ENCODE measurements around the gene SCML1.

DNA sequence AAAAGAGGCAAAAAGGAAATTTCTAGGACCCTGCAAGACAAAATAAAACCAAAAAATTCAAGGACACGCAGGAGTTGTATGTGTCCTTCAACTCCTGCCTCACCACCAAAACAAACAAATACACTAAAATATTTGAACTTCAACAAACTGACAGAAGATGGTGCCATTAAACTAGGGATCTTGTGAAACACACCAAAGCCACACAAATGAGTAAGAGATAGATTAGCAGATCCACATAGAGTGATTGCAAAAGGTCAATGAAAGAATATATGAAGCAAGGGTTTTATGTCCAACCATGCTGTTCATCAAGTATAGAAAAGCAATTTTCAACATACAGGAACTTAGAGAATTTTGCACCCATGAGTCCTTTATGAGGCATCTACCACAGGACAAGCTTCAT lies 40.1 kb upstream of the SCML1 start:
- TF ChIP-seq, protein P1, sequence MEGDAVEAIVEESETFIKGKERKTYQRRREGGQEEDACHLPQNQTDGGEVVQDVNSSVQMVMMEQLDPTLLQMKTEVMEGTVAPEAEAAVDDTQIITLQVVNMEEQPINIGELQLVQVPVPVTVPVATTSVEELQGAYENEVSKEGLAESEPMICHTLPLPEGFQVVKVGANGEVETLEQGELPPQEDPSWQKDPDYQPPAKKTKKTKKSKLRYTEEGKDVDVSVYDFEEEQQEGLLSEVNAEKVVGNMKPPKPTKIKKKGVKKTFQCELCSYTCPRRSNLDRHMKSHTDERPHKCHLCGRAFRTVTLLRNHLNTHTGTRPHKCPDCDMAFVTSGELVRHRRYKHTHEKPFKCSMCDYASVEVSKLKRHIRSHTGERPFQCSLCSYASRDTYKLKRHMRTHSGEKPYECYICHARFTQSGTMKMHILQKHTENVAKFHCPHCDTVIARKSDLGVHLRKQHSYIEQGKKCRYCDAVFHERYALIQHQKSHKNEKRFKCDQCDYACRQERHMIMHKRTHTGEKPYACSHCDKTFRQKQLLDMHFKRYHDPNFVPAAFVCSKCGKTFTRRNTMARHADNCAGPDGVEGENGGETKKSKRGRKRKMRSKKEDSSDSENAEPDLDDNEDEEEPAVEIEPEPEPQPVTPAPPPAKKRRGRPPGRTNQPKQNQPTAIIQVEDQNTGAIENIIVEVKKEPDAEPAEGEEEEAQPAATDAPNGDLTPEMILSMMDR (conservative IDR thresholded peaks at IDR 0.05 in 1 of 2, IDR thresholded peaks at IDR 0.05 in 1 of 2; ENCODE audit: low read depth in 1 of 2, low read length in 2 of 2) = no peak
- TF ChIP-seq EZH2 (IDR thresholded peaks at IDR 0.05; ENCODE audit: low read length, missing control alignments) = no peak

Measured in fibroblast of lung (primary cell).